BLaER1 treated with 17β-estradiol and CSF1 and Interleukin-3, amounts not matched to agents 10 nM and 100 nM (cell line): ENCODE results near the gene MTNR1A.
"Not testable (repeated sequence)": the region's sequence is repeated elsewhere in the genome, so short reads cannot be mapped to it uniquely, and the experiment has no call there.

Source experiments
- H3K27ac ChIP-seq, 11 experiments: shearing (Covaris generic); formaldehyde crosslinking; 2 replicates each; pipeline ENCODE4 v1.8.1; 2022
- H3K27me3 ChIP-seq, 11 experiments: shearing (Covaris generic); formaldehyde crosslinking; 2 replicates each; pipeline ENCODE4 v1.8.1; 2022
- H3K36me3 ChIP-seq, 11 experiments: shearing (Covaris generic); formaldehyde crosslinking; 2 replicates each; pipeline ENCODE4 v1.8.1; 2022
- H3K4me1 ChIP-seq, 10 experiments: shearing (Covaris generic); formaldehyde crosslinking; 2 replicates each; pipeline ENCODE4 v1.8.1; 2022
- H3K4me2 ChIP-seq, 11 experiments: shearing (Covaris generic); formaldehyde crosslinking; 2 replicates each; pipeline ENCODE4 v1.8.1; 2022
- H3K4me3 ChIP-seq, 10 experiments: shearing (Covaris generic); formaldehyde crosslinking; 2 replicates each; pipeline ENCODE4 v1.8.1; 2022
- H3K9ac ChIP-seq, 11 experiments: shearing (Covaris generic); formaldehyde crosslinking; 2 replicates each; pipeline ENCODE4 v1.8.1; 2022
- H3K9me3 ChIP-seq, 11 experiments: shearing (Covaris generic); formaldehyde crosslinking; replicated peaks in 1 of 11; 2 replicates each; pipeline ENCODE4 v1.8.1; 2022
- H4K20me1 ChIP-seq, 11 experiments: shearing (Covaris generic); formaldehyde crosslinking; 2 replicates each; pipeline ENCODE4 v1.8.1; 2022
- Cebpa-rat ChIP-seq, 11 experiments: shearing (Covaris generic); IDR thresholded peaks; 2 replicates each; pipeline ENCODE4 v1.8.1; 2022

The MTNR1A gene

GRCh38 chr4:186514271-186514950 is 41.0 kb downstream of the MTNR1A start:
- Histone ChIP-seq H3K27me3 (no peaks in the 10 kb centered on the region), H3K27ac (no peak overlapping the region), H3K9me3 (peaks cover 10 to 20% (median 14%) of the 10 kb centered on the region in 11 experiments; a peak in 21 of 22 replicates), H3K36me3 (no peaks in the 10 kb centered on the region), H3K4me2 (no peak overlapping the region), H3K4me1 (no peaks in the 10 kb centered on the region), H3K9ac (no peak overlapping the region), H3K4me3 (no peak overlapping the region), H4K20me1 (no peaks in the 10 kb centered on the region)
- no peak for TF ChIP-seq Cebpa-rat (IDR thresholded peaks at IDR 0.05)

DNA sequence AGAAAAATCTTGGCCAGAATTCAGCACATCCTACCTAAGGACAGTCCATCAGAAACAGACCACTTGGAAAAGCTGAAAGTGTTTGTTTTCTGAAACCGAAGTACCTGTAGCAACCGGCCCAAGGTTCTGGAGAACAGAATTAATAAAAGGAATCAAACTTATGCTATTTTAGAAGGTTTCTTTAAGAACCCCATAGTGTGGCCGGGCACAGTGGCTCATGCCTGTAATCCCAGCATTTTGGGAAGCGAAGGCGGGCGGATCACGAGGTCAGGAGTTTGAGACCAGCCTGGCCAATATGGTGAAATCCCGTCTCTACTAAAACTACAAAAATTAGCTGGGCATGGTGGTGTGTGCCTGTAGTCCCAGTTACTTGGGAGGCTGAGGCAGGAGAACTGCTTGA is 50.6 kb downstream of the MTNR1A start:
- not testable (repeated sequence) for H3K4me3 ChIP-seq, H3K4me2 ChIP-seq, H3K27me3 ChIP-seq, H3K27ac ChIP-seq, H4K20me1 ChIP-seq, H3K9ac ChIP-seq, H3K4me1 ChIP-seq, H3K36me3 ChIP-seq
- peaks cover 1 to 22% (median 6%) of the 10 kb centered on the region in 11 experiments; a peak in 13 of 22 replicates for H3K9me3 ChIP-seq

DNA sequence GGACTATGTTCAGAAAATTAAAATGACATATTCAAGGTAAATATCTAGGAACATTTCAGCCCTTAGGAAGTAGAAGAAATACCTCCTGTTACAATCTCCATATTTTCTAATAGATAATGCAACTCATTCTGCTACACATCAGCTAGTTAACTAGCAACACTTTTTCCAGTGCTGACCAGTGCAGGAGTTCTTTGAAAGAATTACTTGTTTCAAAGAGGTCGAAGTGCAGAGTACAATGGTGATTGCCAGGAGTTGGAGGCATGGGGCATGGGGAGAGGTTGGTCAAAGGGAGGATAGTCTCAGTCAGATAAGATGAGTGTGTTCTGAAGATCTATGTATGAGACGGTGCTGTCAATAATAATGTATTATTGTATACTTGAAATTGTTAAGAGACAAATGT is 53.1 kb downstream of the MTNR1A start:
- H3K27ac ChIP-seq = no peak overlapping the region
- H3K4me2 ChIP-seq = no peak overlapping the region
- no peak overlapping the region for H3K9ac ChIP-seq
- no peak for TF ChIP-seq Cebpa-rat (IDR thresholded peaks at IDR 0.05)
- no peaks in the 10 kb centered on the region for H3K27me3 ChIP-seq
- H3K4me3 ChIP-seq = no peak overlapping the region
- no peaks in the 10 kb centered on the region for H3K4me1 ChIP-seq
- no peaks in the 10 kb centered on the region for H3K36me3 ChIP-seq
- H4K20me1 ChIP-seq = no peaks in the 10 kb centered on the region
- H3K9me3 ChIP-seq = peaks cover 0 to 11% (median 4%) of the 10 kb centered on the region in 11 experiments; a peak in 9 of 22 replicates

GRCh38 chr4:186501554-186501953 is 53.8 kb downstream of the MTNR1A start:
- Histone ChIP-seq H3K4me1 (no peaks in the 10 kb centered on the region), H4K20me1 (no peaks in the 10 kb centered on the region), H3K9me3 (peaks cover 0 to 18% (median 10%) of the 10 kb centered on the region in 11 experiments; a peak in 13 of 22 replicates), H3K4me3 (no peak overlapping the region), H3K27ac (no peak overlapping the region), H3K9ac (no peak overlapping the region), H3K27me3 (no peaks in the 10 kb centered on the region), H3K4me2 (no peak overlapping the region), H3K36me3 (no peaks in the 10 kb centered on the region)
- TF ChIP-seq Cebpa-rat (IDR thresholded peaks at IDR 0.05) = no peak

DNA sequence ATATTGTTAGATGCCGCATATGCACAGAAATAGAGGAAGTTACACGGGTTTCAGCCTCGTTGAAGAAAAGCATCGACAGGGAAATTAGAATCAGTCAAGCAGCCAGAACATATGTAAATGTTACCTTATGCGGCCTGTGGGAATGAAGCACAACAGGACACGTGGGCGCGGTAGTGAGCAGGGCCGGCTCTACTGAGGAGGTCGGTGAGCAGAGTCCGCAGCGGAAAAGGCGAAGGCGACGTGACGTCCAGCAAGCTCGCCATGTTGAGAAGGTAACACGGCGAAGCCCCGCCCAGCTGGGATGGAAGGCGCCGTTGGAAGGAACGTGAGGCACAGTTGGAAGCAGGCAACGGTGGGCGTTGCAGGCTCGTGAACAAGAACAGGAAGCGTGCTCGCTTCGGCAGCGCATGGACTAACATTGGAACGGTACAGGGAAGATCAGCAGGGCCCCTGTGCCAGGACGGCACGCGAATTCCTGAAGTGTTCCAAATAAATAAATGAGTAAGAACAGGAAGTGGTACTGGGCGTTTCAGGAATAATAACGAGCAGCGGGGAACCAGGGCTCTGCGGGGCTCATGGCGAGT is 54.6 kb downstream of the MTNR1A start:
- Histone ChIP-seq H3K4me1 (no peaks in the 10 kb centered on the region), H3K36me3 (no peaks in the 10 kb centered on the region), H3K4me3 (no peak overlapping the region), H3K4me2 (no peak overlapping the region), H3K27me3 (no peaks in the 10 kb centered on the region), H3K27ac (no peak overlapping the region), H4K20me1 (no peaks in the 10 kb centered on the region), H3K9me3 (peaks cover 0 to 25% (median 12%) of the 10 kb centered on the region in 11 experiments; a peak in 16 of 22 replicates), H3K9ac (no peak overlapping the region)
- TF ChIP-seq Cebpa-rat (IDR thresholded peaks at IDR 0.05) = no peak

GRCh38 chr4:186499467-186499866 is 55.9 kb downstream of the MTNR1A start:
- no peaks in the 10 kb centered on the region for H3K27me3 ChIP-seq

GRCh38 chr4:186497043-186497442 is 58.3 kb downstream of the MTNR1A start:
- peaks cover 32 to 60% (median 45%) of the 10 kb centered on the region in 11 experiments for H3K9me3 ChIP-seq
- H4K20me1 ChIP-seq = no peaks in the 10 kb centered on the region
- no peaks in the 10 kb centered on the region for H3K36me3 ChIP-seq
- H3K27me3 ChIP-seq = no peaks in the 10 kb centered on the region
- no peak overlapping the region for H3K9ac ChIP-seq
- H3K4me2 ChIP-seq = no peak overlapping the region
- H3K4me1 ChIP-seq = no peaks in the 10 kb centered on the region
- no peak overlapping the region for H3K4me3 ChIP-seq
- H3K27ac ChIP-seq = no peak overlapping the region
- no peak for TF ChIP-seq Cebpa-rat (IDR thresholded peaks at IDR 0.05)

More at GRCh38 chr4:186499467-186499866, 55.9 kb downstream of the MTNR1A start:
- no peaks in the 10 kb centered on the region for H3K36me3 ChIP-seq
- H3K27ac ChIP-seq = no peak overlapping the region
- H3K4me3 ChIP-seq = no peak overlapping the region
- peaks cover 11 to 39% (median 26%) of the 10 kb centered on the region in 11 experiments for H3K9me3 ChIP-seq
- no peak overlapping the region for H3K4me2 ChIP-seq
- H3K4me1 ChIP-seq = no peaks in the 10 kb centered on the region
- no peak overlapping the region for H3K9ac ChIP-seq
- no peak for TF ChIP-seq Cebpa-rat (IDR thresholded peaks at IDR 0.05)
- H4K20me1 ChIP-seq = no peaks in the 10 kb centered on the region

GRCh38 chr4:186494496-186494895 is 60.9 kb downstream of the MTNR1A start:
- Histone ChIP-seq H3K27me3 (no peaks in the 10 kb centered on the region), H3K9me3 (peaks cover 54 to 78% (median 67%) of the 10 kb centered on the region in 11 experiments), H3K36me3 (peaks cover 0 to 4% (median 0%) of the 10 kb centered on the region in 11 experiments; a peak in 1 of 22 replicates), H4K20me1 (no peaks in the 10 kb centered on the region), H3K4me2 (no peak overlapping the region), H3K27ac (no peak overlapping the region), H3K9ac (no peak overlapping the region), H3K4me3 (no peak overlapping the region), H3K4me1 (no peaks in the 10 kb centered on the region)
- TF ChIP-seq Cebpa-rat (IDR thresholded peaks at IDR 0.05) = no peak

- TF ChIP-seq Cebpa-rat (IDR thresholded peaks at IDR 0.05) = no peak
Measured at GRCh38 chr4:186487726-186488125, 67.6 kb downstream of the MTNR1A start.

GRCh38 chr4:186486172-186486571 is 69.2 kb downstream of the MTNR1A start:
- Histone ChIP-seq H3K4me3 (no peak overlapping the region), H3K4me2 (no peak overlapping the region), H3K4me1 (no peaks in the 10 kb centered on the region), H3K9ac (no peak overlapping the region), H4K20me1 (no peaks in the 10 kb centered on the region; a peak in 1 of 22 replicates), H3K27ac (no peak overlapping the region), H3K27me3 (no peaks in the 10 kb centered on the region), H3K9me3 (peaks cover 23 to 31% (median 27%) of the 10 kb centered on the region in 11 experiments), H3K36me3 (peaks cover 0 to 4% (median 0%) of the 10 kb centered on the region in 11 experiments; a peak in 1 of 22 replicates)
- no peak for TF ChIP-seq Cebpa-rat (IDR thresholded peaks at IDR 0.05)

More at GRCh38 chr4:186487726-186488125, 67.6 kb downstream of the MTNR1A start:
- Histone ChIP-seq H4K20me1 (no peaks in the 10 kb centered on the region; a peak in 1 of 22 replicates), H3K9me3 (peaks cover 28 to 45% (median 41%) of the 10 kb centered on the region in 11 experiments), H3K27me3 (no peaks in the 10 kb centered on the region), H3K36me3 (peaks cover 0 to 4% (median 0%) of the 10 kb centered on the region in 11 experiments; a peak in 1 of 22 replicates), H3K4me2 (no peak overlapping the region), H3K4me1 (no peaks in the 10 kb centered on the region), H3K27ac (no peak overlapping the region), H3K4me3 (no peak overlapping the region), H3K9ac (no peak overlapping the region)
